HG03439 (cell line): ENCODE data around the gene CHST4.
"Not testable (repeated sequence)": the region's sequence is repeated elsewhere in the genome, so short reads cannot be mapped to it uniquely, and the experiment has no call there.

Experiments used
- ATAC-seq: cut with Tn5 transposase; IDR thresholded peaks from one replicate; pipeline ENCODE4 v1.9.1; 2021; ENCODE audit warnings: mild to moderate bottlenecking, moderate library complexity; ENCODE audit not compliant: unreplicated experiment

The CHST4 gene

GRCh38 chr16:71524566-71525553, 1.4 kb upstream of the CHST4 start:
- no peak for ATAC-seq

- no peak for ATAC-seq
These were observed 2.0 kb downstream of the CHST4 start for GRCh38 chr16:71528257-71528656.

DNA sequence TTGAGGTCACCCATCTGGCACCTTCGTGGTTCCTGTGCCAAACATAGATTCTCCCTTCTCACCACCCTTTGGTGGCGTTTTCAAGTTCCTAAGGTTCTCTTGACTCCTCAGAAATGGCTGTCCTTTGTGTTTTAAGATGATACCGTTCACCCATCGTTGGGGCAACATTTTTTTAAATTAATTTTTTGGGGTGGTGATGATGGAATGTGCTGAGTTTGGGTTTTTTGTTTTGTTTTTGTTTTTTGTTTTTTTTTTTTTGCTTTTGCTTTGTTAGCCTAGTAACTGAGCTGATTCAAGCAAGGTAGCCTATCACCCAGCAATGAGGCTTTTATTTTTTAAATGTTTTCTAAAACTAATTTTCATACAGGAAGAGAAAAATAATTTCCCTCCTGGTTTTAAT, 2.6 kb downstream of the CHST4 start:
- ATAC-seq: no peak

DNA sequence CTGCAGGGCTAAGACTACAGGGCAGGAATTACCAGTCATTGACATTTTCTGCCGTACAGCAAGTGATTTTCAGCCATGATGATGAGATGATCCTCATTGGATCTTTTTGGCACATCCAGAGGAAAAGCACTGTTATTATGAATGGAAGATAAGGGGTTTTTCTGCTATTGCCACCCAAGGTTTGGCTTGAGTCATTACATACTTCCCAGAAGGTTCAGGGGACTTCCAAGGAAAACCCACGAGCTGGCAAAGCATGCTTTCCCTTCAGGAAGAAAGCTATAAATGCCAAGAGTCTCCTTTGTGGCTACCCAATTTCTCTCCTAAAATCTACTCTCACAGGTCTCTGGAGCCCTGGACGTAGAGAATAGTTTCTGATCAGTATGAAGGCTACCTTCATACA, 6.1 kb downstream of the CHST4 start:
- ATAC-seq: no peak

DNA sequence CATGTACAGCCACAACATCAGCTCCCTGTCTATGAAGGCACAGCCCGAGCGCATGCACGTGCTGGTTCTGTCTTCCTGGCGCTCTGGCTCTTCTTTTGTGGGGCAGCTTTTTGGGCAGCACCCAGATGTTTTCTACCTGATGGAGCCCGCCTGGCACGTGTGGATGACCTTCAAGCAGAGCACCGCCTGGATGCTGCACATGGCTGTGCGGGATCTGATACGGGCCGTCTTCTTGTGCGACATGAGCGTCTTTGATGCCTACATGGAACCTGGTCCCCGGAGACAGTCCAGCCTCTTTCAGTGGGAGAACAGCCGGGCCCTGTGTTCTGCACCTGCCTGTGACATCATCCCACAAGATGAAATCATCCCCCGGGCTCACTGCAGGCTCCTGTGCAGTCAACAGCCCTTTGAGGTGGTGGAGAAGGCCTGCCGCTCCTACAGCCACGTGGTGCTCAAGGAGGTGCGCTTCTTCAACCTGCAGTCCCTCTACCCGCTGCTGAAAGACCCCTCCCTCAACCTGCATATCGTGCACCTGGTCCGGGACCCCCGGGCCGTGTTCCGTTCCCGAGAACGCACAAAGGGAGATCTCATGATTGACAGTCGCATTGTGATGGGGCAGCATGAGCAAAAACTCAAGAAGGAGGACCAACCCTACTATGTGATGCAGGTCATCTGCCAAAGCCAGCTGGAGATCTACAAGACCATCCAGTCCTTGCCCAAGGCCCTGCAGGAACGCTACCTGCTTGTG, 10.7 kb downstream of the CHST4 start:
- no peak for ATAC-seq

- ATAC-seq: no peak
These were observed 11.4 kb downstream of the CHST4 start for GRCh38 chr16:71537643-71538042.

GRCh38 chr16:71542377-71542776, 16.2 kb downstream of the CHST4 start:
- ATAC-seq: no peak

DNA sequence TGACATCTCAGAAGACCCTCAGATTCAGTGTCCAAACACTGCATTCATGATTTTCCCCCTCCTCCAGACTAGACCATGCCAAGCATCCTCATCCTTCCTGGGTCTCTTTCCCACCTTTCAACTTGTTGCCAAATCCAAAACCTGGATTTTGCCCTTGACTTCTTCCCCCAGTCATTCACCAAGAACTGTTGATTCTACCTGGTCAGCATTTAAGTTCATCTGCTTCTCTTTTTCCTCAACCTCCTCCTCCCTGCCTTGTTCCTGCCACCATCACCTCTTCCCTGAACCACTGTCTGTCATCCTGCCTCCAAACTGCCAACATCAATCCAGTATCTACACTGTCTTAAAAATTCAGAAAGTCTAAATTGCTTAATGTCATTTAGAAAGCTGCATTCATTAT, 20.9 kb downstream of the CHST4 start:
- ATAC-seq: no peak

DNA sequence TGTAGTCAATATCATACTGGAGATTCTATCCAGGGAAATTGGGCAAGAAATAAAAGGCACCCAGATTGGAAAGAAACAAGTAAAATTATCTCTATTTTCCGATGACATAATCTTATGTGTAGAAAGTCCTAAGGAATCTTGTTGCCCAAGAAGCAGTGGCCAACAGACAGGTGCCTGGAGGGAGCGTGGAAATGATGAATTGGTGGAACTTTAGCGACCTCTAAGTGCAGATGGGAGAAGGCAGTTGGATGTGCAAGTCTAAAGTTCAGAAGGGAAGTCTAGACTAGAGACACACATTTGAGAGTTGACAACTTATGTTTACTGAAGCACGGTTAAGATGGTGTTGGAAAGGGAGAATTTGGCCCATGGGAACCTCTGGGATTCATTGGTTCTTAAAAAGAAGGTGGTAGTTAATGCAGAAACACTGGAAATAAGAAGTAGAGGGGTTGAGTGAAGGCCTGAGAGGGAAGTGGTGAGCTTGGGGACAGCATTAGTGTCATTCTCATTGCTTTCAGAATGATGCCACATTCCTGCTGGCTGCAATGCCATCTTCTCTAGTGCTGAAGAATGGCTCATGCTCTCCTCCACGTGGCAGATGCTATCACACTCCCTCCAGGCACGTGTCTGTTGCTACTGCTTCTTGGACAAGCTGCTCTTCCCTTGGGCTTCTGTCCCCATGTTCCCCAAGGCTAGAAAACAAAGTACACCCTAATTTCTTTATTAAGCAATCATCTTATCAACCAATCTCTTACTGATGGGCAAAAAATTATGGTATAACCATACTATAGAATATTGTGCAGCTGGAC, 26.7 kb downstream of the CHST4 start:
- ATAC-seq: no peak

DNA sequence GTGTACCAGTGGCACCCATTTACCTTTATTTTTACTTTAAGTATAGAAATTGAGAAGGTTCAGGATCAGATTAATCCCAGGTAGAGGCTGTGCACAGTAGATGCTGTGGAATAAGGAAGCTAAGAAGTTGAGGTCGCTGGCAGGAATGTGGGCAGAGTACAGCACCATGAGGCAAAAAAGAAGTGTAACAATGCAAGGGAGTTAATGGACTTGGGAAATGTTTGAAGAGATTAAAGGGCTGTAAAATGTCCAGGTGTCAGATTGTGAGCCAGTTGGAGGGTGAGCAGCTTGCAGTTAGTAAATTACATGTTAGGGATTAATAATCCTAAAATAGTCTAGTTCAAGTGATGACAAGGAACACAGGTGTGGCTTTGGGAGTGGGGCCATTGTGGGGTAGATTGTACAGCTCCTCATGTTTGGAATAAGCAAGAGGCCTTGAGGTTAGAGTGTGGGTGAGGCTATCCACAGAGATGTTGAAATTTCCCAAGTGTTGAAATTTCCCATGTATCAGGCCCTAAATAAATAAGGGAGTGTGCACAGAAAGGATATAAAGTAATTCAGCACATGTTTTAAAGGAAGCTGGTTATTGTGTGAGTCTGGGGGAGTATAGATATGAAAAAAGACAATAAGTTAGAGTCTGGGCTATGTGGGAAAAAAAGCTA, 29.1 kb downstream of the CHST4 start:
- ATAC-seq: no peak

DNA sequence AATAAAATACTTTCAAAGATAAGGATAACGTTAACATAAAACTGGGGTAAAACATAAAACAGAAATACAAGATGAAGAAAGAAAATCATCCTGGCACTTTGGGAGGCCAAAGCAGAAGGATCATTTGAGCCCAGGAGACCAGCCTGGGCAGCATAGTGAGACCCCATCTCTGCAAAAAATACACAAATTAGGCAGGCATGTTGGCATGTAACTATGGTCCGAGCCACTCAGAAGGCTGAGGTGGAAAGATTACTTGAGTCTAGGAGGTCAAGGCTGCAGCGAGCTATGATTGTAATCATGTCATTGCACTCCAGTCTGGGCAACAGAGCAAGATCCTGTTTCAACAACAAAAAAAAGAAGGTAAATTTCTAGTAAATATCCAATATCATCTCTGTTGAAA, 31.1 kb downstream of the CHST4 start:
- ATAC-seq: no peak

DNA sequence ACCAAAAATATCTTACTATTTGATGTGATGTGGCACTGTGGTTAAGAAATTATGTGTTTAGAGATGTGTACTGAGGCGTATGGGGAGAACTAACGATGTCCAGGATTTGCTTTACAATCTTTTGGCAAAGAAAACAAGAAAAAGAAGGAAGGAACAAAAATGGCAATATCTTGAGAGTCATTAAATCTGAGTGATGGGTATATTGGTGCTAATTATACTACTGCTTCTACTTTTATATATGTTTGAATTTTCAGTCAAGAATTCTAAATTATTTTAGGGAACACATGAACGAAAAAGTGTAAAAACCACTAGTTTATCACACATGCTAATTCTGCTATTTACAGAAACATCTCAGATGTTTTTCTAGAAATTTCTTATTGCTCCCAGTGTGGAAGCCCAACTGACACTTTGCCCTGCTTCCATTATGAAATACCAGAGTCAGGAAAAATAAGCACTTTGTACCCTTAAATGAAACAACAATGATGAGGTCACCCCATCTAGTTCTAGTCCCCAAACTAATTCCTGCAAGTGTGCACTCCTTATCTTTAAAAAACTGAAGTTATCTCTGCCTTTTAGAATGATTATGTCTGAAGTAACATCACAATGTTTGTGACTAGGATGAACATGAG, 31.8 kb downstream of the CHST4 start:
- no peak for ATAC-seq

DNA sequence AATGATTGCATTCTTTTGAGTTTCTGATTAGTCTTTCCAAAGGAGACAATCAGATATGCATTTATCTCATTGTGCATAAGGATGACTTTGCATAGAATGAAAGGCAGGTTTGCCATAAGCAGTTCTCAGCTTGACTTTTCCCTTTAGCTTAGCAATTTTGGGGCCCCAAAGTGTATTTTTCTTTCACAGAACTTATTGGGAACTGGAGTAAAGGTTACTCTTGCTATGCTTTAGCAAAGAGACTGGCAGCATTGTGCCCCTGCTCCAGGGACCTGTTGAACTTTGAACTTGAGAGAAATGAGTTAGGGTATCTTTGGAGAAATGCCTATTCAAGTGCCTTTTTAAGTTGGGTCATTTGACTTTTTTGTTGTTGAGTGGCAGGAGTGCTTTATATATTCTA, 33.6 kb downstream of the CHST4 start:
- ATAC-seq: no peak

GRCh38 chr16:71561886-71562285, 35.7 kb downstream of the CHST4 start:
- not testable (repeated sequence) for ATAC-seq

DNA sequence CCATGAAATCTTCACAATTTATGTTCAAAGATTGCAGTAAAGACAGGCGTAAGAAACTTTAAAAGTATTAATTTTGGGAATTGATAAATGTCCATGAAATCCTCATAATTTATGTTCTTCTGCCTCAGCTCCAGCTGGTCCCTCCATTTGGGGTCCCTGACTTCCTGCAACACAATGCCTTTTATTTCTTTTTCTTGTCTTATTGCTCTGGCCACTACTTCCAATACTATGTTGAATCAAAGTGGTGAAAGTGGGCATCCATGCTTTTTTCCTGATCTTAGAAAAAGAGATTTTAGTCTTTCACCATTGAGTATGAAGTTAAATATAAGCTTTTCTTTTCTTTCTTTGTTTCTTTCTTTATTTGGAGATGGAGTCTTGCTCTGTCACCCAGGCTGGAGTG, 36.3 kb downstream of the CHST4 start:
- no peak for ATAC-seq

- no peak for ATAC-seq
These were observed 38.2 kb downstream of the CHST4 start for GRCh38 chr16:71564335-71564967.

DNA sequence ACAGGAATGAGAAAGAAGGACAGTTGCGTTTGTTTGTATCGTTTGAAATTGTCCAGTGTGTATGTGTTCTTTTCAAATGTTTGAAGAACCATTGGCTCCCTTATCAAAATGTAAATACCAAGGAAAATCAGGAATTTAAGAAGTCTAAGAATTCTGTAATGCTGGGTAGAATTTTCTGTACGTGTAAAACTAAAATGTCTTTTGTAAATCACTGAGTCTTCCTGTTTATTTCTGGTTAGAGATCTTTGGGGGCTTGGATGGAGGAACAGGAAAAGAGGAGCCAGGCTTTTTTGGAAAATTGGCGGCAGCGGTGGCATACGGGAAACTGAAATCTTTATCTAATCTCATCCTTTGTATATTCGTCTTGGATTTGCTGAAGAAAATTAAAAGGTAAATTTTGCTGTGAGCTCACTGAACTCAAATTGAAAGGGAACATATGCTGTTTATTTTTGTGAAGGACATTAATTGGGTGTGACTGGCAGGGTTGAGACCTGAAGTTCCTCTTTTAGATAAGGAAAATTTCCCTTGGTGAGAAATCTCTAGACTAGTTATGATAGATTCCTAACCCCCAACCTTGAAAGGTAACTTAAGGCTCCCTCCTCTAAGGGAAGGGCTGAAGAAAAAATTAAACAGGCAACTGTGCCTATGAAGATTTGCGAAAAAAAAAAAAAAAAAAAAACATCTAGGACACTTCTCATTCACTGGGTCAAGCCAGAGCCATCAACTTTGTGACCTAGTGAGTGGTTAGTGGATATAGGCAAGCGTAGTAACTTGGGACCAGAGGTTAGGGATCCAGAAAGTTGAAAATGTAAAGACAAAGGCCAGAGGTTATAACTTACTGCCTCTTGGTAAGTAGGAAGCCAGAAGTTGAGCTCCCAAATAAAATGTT, 39.8 kb downstream of the CHST4 start:
- no peak for ATAC-seq

DNA sequence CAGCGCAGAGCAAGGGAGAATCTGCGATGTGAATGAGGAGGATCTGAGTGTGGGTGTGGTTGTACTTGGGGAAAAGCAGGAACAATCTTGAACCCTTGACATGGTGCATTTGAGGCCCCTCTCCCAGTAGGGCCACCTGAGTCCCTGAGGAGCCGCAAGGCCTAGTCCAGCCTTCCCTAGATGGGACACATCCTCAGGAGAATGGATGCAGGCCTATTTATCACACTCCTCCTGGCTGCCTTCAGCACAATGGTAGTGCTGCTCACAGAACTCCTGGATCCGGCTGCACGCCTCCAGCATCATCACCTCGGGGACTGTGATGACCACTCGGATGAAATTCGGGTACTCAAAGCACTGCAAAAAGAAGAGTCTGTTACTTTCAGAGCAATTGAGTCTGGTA, 41.7 kb downstream of the CHST4 start:
- no peak for ATAC-seq

DNA sequence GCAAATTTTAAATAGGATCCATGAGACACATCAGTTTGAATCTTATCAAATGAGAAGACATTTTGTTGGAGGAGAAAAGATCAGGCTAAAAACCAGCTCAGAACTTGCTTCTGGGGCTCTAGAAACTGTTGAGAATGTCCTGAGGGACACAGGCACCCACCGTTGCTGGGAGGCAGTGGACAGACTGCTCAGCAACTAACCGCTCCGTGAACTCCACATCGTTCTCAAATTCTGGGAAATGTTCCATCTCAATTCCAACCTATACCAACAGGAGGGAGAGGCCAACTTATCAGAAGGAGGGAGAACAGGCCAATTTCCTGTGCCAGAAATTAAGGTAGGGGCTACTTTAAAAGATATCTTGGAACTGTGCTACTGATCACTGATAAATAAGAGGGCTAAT, 42.3 kb downstream of the CHST4 start:
- ATAC-seq: no peak
